PC-3 (cell line): Measurements from ENCODE around the gene SPRR2E.

ENCODE experiments used
- EZH2 ChIP-seq: fragments of 300-600 bp; sonication (generic); IDR thresholded peaks from one replicate; pipeline ENCODE4 v1.6.1; 2017; ENCODE audit warnings: antibody characterized with exemption, mild to moderate bottlenecking, low read length; ENCODE audit not compliant: unreplicated experiment
- TF ChIP-seq, protein P1 (sequence below): fragments of 300-600 bp; sonication (generic); conservative IDR thresholded peaks from 2 replicates; pipeline ENCODE4 v1.5.1; 2017; ENCODE audit warnings: antibody characterized with exemption, low read depth, mild to moderate bottlenecking, low read length

DNA sequence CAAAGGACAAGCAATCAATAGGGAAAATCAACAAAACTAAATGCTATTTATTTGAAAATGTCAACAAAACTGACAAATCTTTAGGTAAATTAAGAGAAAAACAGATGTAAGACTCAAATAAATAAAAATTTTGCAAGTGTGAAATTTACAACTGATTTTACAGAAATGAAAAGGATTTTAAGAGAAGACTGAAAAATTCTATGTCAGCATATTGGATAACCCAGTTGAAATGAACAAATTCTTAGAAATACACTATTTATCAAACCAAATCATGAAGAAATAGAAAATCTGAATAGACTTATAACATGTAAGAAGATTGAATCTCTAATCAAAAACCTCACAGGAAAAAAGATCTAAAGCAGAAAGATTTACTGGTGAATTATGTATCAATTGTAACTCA lies 26.6 kb upstream of the SPRR2E start:
- TF ChIP-seq, protein P1, sequence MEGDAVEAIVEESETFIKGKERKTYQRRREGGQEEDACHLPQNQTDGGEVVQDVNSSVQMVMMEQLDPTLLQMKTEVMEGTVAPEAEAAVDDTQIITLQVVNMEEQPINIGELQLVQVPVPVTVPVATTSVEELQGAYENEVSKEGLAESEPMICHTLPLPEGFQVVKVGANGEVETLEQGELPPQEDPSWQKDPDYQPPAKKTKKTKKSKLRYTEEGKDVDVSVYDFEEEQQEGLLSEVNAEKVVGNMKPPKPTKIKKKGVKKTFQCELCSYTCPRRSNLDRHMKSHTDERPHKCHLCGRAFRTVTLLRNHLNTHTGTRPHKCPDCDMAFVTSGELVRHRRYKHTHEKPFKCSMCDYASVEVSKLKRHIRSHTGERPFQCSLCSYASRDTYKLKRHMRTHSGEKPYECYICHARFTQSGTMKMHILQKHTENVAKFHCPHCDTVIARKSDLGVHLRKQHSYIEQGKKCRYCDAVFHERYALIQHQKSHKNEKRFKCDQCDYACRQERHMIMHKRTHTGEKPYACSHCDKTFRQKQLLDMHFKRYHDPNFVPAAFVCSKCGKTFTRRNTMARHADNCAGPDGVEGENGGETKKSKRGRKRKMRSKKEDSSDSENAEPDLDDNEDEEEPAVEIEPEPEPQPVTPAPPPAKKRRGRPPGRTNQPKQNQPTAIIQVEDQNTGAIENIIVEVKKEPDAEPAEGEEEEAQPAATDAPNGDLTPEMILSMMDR, result no peak
- no peak for TF ChIP-seq EZH2
